GM21447 (cell line): ENCODE results near the gene CDON.

ENCODE experiments used
- ATAC-seq: cut with Tn5 transposase; IDR thresholded peaks from one replicate; pipeline ENCODE4 v1.9.1; 2021; ENCODE audit not compliant: unreplicated experiment

CDON gene, protein sequence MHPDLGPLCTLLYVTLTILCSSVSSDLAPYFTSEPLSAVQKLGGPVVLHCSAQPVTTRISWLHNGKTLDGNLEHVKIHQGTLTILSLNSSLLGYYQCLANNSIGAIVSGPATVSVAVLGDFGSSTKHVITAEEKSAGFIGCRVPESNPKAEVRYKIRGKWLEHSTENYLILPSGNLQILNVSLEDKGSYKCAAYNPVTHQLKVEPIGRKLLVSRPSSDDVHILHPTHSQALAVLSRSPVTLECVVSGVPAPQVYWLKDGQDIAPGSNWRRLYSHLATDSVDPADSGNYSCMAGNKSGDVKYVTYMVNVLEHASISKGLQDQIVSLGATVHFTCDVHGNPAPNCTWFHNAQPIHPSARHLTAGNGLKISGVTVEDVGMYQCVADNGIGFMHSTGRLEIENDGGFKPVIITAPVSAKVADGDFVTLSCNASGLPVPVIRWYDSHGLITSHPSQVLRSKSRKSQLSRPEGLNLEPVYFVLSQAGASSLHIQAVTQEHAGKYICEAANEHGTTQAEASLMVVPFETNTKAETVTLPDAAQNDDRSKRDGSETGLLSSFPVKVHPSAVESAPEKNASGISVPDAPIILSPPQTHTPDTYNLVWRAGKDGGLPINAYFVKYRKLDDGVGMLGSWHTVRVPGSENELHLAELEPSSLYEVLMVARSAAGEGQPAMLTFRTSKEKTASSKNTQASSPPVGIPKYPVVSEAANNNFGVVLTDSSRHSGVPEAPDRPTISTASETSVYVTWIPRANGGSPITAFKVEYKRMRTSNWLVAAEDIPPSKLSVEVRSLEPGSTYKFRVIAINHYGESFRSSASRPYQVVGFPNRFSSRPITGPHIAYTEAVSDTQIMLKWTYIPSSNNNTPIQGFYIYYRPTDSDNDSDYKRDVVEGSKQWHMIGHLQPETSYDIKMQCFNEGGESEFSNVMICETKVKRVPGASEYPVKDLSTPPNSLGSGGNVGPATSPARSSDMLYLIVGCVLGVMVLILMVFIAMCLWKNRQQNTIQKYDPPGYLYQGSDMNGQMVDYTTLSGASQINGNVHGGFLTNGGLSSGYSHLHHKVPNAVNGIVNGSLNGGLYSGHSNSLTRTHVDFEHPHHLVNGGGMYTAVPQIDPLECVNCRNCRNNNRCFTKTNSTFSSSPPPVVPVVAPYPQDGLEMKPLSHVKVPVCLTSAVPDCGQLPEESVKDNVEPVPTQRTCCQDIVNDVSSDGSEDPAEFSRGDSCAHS (N-terminal part only)

GRCh38 chr11:126062679-126063506, at the start of gene CDON:
CDON (minus strand) TSS chr11:126062866; CDS start chr11:126023476, 39,390 bp downstream.
- ATAC-seq = peak; percentile 96

DNA sequence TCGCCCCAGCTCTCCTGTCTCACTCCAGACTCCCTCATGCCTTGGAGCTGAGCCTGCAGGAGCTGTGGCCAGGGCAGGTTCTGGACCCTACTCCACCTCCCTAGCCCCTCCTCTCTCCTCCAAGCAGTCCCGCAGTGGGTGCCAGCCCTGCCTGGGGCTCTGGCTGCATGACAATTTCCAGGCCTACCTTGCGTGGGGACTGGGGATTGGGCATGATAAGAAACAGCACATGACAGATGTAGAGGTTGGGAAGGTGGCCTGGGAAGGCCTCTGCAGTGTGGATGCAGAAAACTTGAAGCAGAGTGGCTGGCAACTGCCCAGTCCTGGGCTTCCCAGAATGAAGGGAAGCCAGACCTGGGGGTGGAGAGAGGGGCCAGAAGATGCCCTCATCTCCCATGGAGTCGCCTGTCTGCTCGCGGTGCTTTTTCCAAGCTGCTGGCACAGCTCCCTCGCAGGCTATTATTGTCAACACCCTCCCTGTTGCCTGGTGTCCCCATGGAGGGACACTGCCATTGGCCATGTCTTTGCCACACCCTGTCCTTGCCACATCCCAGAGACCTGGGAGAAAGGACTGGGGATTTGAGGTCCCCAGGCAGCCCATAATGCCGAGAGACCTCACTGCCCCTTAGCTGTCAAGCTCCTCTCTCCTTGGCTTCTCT, 48.9 kb upstream of the CDON start:
- ATAC-seq = no peak

DNA sequence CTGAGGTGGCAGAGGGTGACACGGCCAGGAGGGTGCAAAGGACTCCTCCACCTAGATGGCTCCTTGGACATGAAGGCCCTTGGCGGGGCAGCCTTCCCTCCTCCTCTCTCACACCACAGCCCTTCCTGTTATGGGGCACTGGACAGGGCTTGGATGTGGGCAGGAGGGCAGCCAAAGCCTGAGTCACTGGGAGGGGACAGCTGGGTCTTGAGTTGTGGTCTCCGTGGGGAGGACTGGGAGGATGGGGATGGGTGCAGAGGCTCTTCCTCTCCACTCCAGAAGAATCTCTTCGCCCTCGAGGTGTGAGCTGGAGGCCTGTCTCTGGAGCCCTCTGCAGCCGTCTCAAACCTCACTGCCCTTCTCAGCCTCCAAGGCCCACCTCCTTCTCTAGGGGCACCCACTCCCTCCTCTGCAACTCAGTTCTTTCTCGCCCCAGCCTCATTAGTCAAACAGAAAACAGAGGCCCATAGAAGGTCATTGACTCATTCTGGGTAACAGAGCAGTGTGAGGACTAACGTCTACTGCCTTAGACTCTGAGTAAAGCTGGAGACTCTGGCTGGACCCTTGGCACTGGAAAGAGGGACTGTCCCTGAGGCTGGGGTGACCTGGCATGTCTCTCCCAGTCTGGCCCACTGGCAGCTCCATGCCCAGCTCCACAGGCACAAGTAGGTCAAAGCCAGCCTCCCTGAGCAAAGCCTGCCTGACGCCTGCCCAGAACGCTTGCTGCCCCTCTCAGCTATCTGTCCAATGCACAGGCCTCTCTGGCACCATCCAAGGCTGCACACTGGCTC, 47.5 kb upstream of the CDON start:
- no peak for ATAC-seq

- no peak for ATAC-seq
These were observed 44.1 kb upstream of the CDON start for GRCh38 chr11:126106594-126107328.

- no peak for ATAC-seq
These were observed 43.0 kb upstream of the CDON start for GRCh38 chr11:126105748-126106080.

DNA sequence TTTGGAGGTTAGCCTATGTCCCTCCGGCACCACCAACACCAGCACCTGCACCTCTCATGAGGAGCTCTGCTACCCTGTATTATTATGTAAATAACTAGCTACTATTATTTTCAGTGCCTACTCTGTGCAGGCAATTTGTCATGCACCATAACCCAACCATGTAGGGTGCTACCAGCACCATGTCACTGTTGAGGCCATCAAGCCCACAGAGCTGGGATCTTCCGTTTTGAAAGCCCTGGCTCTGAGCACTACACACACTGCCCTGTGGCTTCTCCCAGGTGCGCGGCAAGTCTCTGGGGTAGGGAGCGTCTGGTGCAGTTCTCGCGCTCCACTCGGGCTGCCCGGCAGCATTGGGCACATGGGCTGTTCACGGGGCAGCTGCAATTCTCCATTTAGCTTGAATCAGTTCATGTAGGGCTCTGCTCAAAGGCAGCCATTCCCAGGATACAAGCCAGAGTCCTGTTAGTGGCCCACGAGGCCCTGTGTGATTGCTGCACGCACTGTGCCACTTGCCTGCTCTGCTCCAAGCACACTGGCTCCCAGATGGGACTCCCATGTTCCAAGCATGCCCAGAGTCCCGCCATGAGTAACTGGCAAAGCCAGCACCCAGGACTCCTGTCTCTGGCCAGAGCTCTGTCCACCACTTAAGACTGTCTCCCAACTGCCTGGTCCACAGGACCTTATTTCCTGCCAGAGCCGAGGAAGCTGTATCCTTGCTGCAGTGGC, 42.5 kb upstream of the CDON start:
- ATAC-seq = no peak

GRCh38 chr11:126104420-126104819, 41.8 kb upstream of the CDON start:
- ATAC-seq = no peak

DNA sequence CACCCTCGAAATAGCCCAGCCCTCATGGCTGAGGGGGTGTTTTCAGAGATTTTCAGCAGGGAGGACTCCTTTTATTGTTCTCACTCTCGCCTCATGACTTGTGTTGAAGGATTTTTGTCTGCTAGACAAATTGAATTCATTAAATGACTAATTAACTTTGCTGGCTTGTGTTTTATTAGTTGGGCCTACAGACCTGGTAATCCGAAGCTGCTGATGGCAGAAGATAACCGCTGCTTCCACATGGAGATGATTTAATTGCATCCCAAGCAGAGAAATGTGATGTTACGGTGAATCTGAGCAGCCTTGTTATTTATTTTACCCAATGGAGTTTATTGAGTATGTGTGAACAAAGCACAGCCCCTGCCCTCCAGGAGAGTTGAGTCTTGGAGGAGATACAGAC, 40.5 kb upstream of the CDON start:
- ATAC-seq = no peak

- ATAC-seq = no peak
These were observed 39.8 kb upstream of the CDON start for GRCh38 chr11:126102436-126102981.

GRCh38 chr11:126101930-126102283, 39.2 kb upstream of the CDON start:
- ATAC-seq = no peak

DNA sequence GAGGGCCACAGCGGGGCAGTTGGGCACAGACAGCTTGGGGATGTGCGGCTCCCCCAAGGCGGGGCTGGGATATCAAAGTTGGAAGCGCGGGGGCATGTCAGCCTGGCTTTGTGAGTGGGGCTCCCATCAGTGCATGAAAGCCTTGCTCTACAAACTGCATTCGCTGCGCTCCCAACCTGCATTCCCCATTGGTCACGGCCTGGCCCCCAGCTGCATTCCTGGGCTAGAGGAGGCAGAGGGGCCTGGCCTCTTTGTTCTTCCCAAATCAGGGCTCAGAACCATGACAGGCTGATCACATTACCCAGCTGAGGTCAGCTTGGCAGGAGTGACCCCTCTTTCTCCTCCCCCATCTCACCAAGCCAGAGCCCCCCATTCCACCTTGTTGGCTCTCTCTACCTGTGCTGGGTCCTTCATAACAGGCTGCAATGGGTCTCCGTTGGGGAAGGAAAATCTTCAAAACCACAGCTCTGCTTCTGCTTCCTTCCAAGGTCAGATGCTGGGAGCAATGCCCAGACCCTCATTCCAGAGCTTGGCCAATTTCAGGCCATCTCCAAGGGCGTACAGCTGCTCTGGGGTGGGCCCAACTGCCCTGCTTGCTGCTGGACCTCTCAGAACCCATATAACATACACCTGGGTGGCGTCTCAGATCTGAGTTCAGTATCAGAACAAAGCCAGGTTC, 38.7 kb upstream of the CDON start:
- no peak for ATAC-seq

DNA sequence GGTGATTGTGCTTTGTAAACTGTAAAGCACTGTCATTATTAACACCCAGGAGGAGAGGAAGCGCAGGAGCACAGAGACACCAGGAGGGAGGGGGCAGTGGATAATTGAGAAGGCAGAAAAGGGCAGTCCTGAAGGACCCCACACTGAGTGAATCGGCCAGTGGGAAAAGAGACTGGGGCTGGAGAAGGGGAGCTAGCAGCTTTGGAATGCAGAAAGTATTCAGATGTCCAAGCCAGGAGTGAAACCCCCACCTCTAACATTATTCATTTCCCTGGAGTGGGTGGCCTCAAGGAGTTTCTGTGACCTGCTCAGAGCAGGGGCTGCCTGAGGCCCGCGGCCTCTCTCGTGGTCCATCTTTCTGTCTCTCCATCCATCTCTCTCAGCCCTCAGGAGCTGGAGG, 38.0 kb upstream of the CDON start:
- no peak for ATAC-seq

GRCh38 chr11:126098204-126098769, 35.6 kb upstream of the CDON start:
- no peak for ATAC-seq

GRCh38 chr11:126095745-126096144, 33.1 kb upstream of the CDON start:
- ATAC-seq = no peak

GRCh38 chr11:126090452-126090851, 27.8 kb upstream of the CDON start:
- ATAC-seq = no peak

DNA sequence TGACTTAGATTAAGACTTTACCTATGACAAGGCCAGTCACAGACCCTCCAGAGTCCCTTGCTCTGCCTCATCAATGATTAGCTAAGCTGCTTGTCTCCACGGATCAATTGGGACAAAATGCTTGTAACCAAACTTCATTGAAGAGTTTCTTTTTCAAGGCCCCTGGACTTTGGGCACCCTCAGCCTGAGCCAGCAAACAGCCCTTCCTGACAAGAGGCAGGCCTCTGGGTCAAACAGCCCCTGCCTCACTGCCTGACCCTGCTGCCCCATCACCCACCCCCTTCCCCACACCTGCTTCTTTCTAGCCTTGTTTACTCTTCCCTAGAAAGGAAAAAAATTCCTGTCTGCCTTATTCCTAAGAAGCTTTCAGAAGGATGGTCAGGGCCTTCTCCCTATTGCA, 26.3 kb upstream of the CDON start:
- no peak for ATAC-seq

DNA sequence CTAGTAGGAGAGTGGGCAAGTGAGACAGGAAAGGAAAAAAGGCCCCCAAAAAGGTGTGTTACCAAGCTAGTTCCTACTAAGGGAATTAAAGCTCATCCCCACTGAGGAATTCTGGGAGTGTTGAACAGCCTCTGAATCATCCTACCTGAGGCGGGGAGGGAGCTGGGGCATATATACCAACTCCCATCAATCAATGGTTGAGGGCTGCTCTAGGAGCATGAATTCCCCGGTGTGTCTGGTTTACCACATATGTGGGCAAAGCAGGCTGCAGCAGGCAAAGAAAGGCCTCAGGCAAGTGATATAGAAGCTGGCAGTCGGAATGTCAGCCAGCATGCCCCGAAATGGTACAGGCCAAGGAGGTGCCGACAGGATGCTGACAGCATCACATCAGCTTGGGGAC, 23.6 kb upstream of the CDON start:
- ATAC-seq = no peak
